ENCODE measurements around the gene NTN1.
"Not testable (repeated sequence)": the region's sequence is repeated elsewhere in the genome, so short reads cannot be mapped to it uniquely, and the experiment has no call there.

The NTN1 gene

GRCh38 chr17:9021158-9021991 lies at the start of gene NTN1:
Gene NTN1 (plus strand): TSS chr17:9021510. CDS start chr17:9022374, 864 bp downstream.
- no peak for DNase-seq

GRCh38 chr17:8975091-8975725 lies 46.1 kb upstream of the NTN1 start:
- DNase-seq: no peak

GRCh38 chr17:8976638-8977037 lies 44.7 kb upstream of the NTN1 start:
- DNase-seq: no peak

GRCh38 chr17:8979715-8980114 lies 41.6 kb upstream of the NTN1 start:
- DNase-seq: no peak

GRCh38 chr17:8981443-8981842 lies 39.9 kb upstream of the NTN1 start:
- no peak for DNase-seq

GRCh38 chr17:8984225-8984624 lies 37.1 kb upstream of the NTN1 start:
- DNase-seq: not testable (repeated sequence)

- DNase-seq: peak; percentile 62
Measured at GRCh38 chr17:8985054-8985701, 36.1 kb upstream of the NTN1 start.

- DNase-seq: no peak
Measured at GRCh38 chr17:8986295-8986694, 35.0 kb upstream of the NTN1 start.

GRCh38 chr17:8988263-8988935 lies 32.9 kb upstream of the NTN1 start:
- DNase-seq: not testable (repeated sequence)

GRCh38 chr17:8991514-8992285 lies 29.6 kb upstream of the NTN1 start:
- peak; percentile 65 for DNase-seq

- DNase-seq: peak; percentile 31
Measured at GRCh38 chr17:8994319-8994718, 27.0 kb upstream of the NTN1 start.

- DNase-seq: no peak
Measured at GRCh38 chr17:8995711-8996110, 25.6 kb upstream of the NTN1 start.

- peak; percentile 57 for DNase-seq
Measured at GRCh38 chr17:8997994-8998628, 23.2 kb upstream of the NTN1 start.

GRCh38 chr17:9001559-9001958 lies 19.8 kb upstream of the NTN1 start:
- no peak for DNase-seq

- DNase-seq: no peak
Measured at GRCh38 chr17:9002227-9002605, 19.1 kb upstream of the NTN1 start.

- DNase-seq: no peak
Measured at GRCh38 chr17:9002606-9003354, 18.5 kb upstream of the NTN1 start.

- DNase-seq: no peak
Measured at GRCh38 chr17:9003355-9004131, 17.8 kb upstream of the NTN1 start.

- DNase-seq: no peak
Measured at GRCh38 chr17:9004132-9004960, 17.0 kb upstream of the NTN1 start.

- no peak for DNase-seq
Measured at GRCh38 chr17:9004961-9005285, 16.4 kb upstream of the NTN1 start.
